Activated B cell treated with CpG ODN at 0.5 μM for 24 hours (primary cell): Measurements from ENCODE around the gene PANX2. TPM values are rescaled to one million over a fixed set of nuclear protein-coding genes. Genes with fewer than 3 reads are reported as not detected.

ENCODE experiments used
- ATAC-seq: fragments of 200-7000 bp; cut with Tn5 transposase; one replicate; pipeline ENCODE4 v1.10.0; 2021; ENCODE audit warnings: low read depth, mild to moderate bottlenecking, moderate library complexity
- CTCF ChIA-PET: fragments of 350-600 bp; sonication (Branson Sonifier 250); formaldehyde crosslinking; loops from one replicate; lab custom pipeline; 2021; ENCODE audit warnings: antibody characterized with exemption; lab: Charles Lee
- POLR2A ChIA-PET: fragments of 350-600 bp; sonication (Branson Sonifier 250); formaldehyde crosslinking; loops from one replicate; lab custom pipeline; 2021; ENCODE audit warnings: antibody characterized with exemption; lab: Charles Lee
- DNase-seq: peaks from one replicate; pipeline ENCODE4 v3.0.0; 2022
- H3K27ac Mint-ChIP-seq: one replicate; pipeline ENCODE4 v1.8.0; 2020; ENCODE audit warnings: mixed read lengths
- H3K27me3 Mint-ChIP-seq: one replicate; pipeline ENCODE4 v1.8.0; 2021; ENCODE audit warnings: mixed read lengths
- H3K36me3 Mint-ChIP-seq: one replicate; pipeline ENCODE4 v1.8.0; 2021; ENCODE audit warnings: low read depth, mixed read lengths
- H3K4me1 Mint-ChIP-seq: one replicate; pipeline ENCODE4 v1.8.0; 2021; ENCODE audit warnings: mixed read lengths
- H3K4me3 Mint-ChIP-seq: one replicate; pipeline ENCODE4 v1.8.0; 2020; ENCODE audit warnings: mild to moderate bottlenecking, mixed read lengths
- H3K9me3 Mint-ChIP-seq: one replicate; pipeline ENCODE4 v1.8.0; 2020; ENCODE audit warnings: mixed read lengths
- CTCF ChIP-seq: fragments of 200-600 bp; IDR thresholded peaks from one replicate; pipeline ENCODE4 v1.8.0; 2022; ENCODE audit warnings: antibody characterized with exemption, mild to moderate bottlenecking
- intact Hi-C: fragments of 100-400 bp; cut with micrococcal nuclease; formaldehyde crosslinking; loops from one replicate; pipeline ENCODE4 v1.15.1; 2024
- total RNA-seq: library from RNA; stranded (reverse); gene quantifications from 2 replicates; pipeline ENCODE4 v1.2.3, GENCODE V29; 2022

Gene PANX2
- total RNA-seq, 1 donor from 2014 or later: 0.27 TPM

- no peaks in the 10 kb centered on the region for H3K4me1 Mint-ChIP-seq
- no peak overlapping the region for H3K27ac Mint-ChIP-seq
- no peaks in the 10 kb centered on the region for H3K9me3 Mint-ChIP-seq
- peaks cover 75% of the 10 kb centered on the region for H3K36me3 Mint-ChIP-seq
- no peaks in the 10 kb centered on the region for H3K27me3 Mint-ChIP-seq
- DNase-seq (no peak), ATAC-seq (no peak)
- intact Hi-C loops: no loop called here
- CTCF ChIA-PET: interaction anchor here (2.9 kb wide), 1 partner anchor 72 kb away, joined by 15 read pairs; no protein-coding TSS in a partner anchor
- H3K4me3 Mint-ChIP-seq: no peak overlapping the region
- POLR2A ChIA-PET: interaction anchor here (0.5 to 0.6 kb wide), 2 partner anchors 39 to 258 kb away, joined by 4 to 6 read pairs; no protein-coding TSS in a partner anchor
- TF ChIP-seq CTCF: no peak
Observed at GRCh38 chr22:50220603-50221409, 50.3 kb downstream of the PANX2 start.

GRCh38 chr22:50221410-50222300 is 51.1 kb downstream of the PANX2 start:
- ChIA-PET POLR2A (interaction anchor here (0.6 kb wide), 1 partner anchor 40 kb away, joined by 6 read pairs; no protein-coding TSS in a partner anchor), CTCF (interaction anchor here (2.9 kb wide), 1 partner anchor 73 kb away, joined by 15 read pairs; no protein-coding TSS in a partner anchor)
- no peaks in the 10 kb centered on the region for H3K9me3 Mint-ChIP-seq
- ATAC-seq (no peak), DNase-seq (no peak)
- H3K27me3 Mint-ChIP-seq: no peaks in the 10 kb centered on the region
- H3K27ac Mint-ChIP-seq: no peak overlapping the region
- no peaks in the 10 kb centered on the region for H3K4me1 Mint-ChIP-seq
- intact Hi-C loops: no loop called here
- no peak for TF ChIP-seq CTCF
- no peak overlapping the region for H3K4me3 Mint-ChIP-seq
- H3K36me3 Mint-ChIP-seq: peaks cover 71% of the 10 kb centered on the region

DNA sequence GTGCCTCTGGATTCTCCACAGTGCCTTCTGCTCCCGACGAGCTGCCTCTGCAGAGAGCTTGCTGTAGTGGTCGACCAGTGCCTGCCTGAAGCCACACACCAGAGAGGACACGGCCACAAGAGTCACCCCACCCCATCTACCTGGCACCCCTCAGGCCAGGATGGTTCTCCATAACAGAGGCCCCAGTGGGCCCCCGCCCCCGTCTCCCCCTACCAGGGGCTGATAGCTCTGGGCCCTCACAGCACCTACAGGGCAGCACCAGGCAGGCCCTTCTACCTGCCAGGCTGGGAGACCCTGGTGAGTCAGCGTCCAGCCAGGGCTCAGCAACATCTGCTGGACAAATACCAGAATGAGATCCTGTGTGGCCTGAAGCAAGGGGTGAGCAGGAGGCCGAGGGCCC is 52.0 kb downstream of the PANX2 start:
- ChIA-PET POLR2A (no interaction called here), CTCF (interaction anchor here (2.9 kb wide), 1 partner anchor 73 kb away, joined by 15 read pairs; no protein-coding TSS in a partner anchor)
- H3K36me3 Mint-ChIP-seq: peaks cover 74% of the 10 kb centered on the region
- no peaks in the 10 kb centered on the region for H3K9me3 Mint-ChIP-seq
- no peak overlapping the region for H3K4me3 Mint-ChIP-seq
- DNase-seq (no peak), ATAC-seq (no peak)
- no peaks in the 10 kb centered on the region for H3K27me3 Mint-ChIP-seq
- no peak overlapping the region for H3K27ac Mint-ChIP-seq
- TF ChIP-seq CTCF: no peak
- H3K4me1 Mint-ChIP-seq: no peaks in the 10 kb centered on the region
- intact Hi-C loops: no loop called here

DNA sequence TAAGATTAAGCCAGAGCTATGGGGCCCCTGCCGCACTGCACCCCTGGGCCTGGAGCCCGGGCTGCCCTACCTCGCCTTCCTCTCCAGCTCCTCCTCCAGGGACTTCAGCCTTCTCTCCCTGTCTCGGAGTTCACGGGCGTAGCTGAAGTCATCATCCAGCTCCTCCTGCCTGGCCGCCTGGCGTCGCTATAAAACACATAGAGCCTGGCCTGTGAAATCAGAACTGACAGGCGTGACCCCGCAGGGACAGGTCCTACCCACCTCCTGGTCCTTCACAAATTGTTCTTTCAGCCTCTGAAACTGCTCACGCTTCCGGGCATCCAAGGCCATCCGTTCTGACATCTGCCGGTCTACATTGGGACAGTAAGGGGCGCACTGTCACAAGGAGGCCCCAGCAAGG is 53.5 kb downstream of the PANX2 start:
- H3K36me3 Mint-ChIP-seq: peaks cover 68% of the 10 kb centered on the region
- DNase-seq (no peak), ATAC-seq (no peak)
- no peak for TF ChIP-seq CTCF
- CTCF ChIA-PET: no interaction called here
- H3K4me3 Mint-ChIP-seq: no peak overlapping the region
- H3K9me3 Mint-ChIP-seq: no peaks in the 10 kb centered on the region
- no peaks in the 10 kb centered on the region for H3K4me1 Mint-ChIP-seq
- POLR2A ChIA-PET: no interaction called here
- intact Hi-C loops: no loop called here
- no peak overlapping the region for H3K27ac Mint-ChIP-seq
- H3K27me3 Mint-ChIP-seq: no peaks in the 10 kb centered on the region
